Nucleus accumbens (tissue), 56 donors: ENCODE data around the gene SLC3A2.
"Not testable (repeated sequence)": the region's sequence is repeated elsewhere in the genome, so short reads cannot be mapped to it uniquely, and the experiment has no call there.

Experiments
- DNase-seq, 56 donors: peaks; one replicate each; lab custom pipeline; 2025; lab: John Stamatoyannopoulos, UW

The SLC3A2 gene

GRCh38 chr11:62851807-62852522 is 28.7 kb upstream of the SLC3A2 start:
- DNase-seq = no peak

- DNase-seq = no peak
Measured at GRCh38 chr11:62852523-62853188, 28.0 kb upstream of the SLC3A2 start.

- no peak for DNase-seq
Measured at GRCh38 chr11:62853279-62853965, 27.3 kb upstream of the SLC3A2 start.

DNA sequence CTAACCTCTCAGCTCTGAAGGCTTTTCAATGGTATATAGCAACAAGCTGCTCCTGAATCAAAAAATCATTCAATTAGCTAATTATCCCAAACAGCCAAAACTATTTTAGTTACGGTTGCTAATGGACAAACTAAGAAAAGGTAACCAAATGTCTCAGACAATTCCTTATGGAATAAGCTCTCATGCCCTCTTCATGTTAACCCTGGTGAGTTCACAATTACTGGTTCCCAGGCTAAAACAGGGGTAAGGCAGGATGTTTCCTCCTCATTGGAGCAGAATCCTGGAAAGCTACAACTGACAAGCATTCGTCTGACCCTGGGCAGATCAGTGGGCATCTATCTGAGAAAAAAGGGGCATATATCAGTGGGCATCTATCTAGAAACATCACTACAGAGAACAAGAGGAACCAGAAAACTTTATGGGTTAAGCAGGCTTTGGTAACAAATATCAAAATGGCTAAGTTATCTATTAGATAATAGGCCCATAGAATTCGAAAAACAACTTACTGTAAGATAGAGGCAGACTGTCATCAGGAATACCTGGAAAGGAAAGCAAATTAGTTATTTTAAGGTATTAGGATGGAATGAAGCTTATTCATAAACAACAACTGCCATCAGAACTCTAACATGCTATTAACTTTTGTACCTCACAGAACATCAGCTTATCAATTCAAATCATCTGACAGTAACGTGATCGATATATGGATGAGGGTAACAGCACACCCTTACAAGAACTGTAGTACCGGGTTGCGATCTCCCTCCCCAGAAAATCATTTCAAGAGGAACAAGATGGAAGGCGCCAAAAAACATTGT is 26.5 kb upstream of the SLC3A2 start:
- DNase-seq = no peak

GRCh38 chr11:62854825-62855570 is 25.7 kb upstream of the SLC3A2 start:
- DNase-seq = peak in 2 of 56 donors; percentile 1 to 39

DNA sequence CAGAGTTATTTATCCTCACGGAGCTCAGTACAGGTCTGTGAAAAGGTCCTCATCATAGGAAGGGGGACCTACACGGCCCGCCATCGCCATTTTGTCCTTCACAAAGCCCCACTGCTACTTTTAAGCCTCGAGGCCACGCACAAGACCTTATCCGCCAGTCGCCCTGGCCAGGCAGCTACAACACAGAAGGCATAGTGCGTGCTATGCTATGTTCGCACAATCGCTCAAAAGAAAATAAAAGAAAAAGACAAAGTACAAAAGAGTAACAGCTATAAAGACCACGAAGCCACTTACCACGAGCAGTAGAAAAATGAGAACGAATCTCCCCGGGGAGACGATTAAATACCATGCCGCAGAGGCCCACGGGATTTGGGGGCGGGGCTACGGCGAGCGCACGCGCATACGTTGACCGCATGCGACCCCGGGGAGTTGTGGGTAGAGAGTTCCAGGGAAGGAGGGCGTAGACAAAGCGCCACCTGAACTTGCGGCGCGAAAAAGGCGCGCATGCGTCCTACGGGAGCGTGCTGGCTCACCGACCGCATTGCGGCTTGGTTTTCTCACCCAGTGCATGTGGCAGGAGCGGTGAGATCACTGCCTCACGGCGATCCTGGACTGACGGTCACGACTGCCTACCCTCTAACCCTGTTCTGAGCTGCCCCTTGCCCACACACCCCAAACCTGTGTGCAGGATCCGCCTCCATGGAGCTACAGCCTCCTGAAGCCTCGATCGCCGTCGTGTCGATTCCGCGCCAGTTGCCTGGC is 24.9 kb upstream of the SLC3A2 start:
- DNase-seq = peak; percentile 46 to 98 (median 94)

- no peak for DNase-seq
Measured at GRCh38 chr11:62856333-62856895, 24.3 kb upstream of the SLC3A2 start.

GRCh38 chr11:62857541-62857982 is 23.1 kb upstream of the SLC3A2 start:
- no peak for DNase-seq

- DNase-seq = no peak
Measured at GRCh38 chr11:62858201-62858600, 22.5 kb upstream of the SLC3A2 start.

DNA sequence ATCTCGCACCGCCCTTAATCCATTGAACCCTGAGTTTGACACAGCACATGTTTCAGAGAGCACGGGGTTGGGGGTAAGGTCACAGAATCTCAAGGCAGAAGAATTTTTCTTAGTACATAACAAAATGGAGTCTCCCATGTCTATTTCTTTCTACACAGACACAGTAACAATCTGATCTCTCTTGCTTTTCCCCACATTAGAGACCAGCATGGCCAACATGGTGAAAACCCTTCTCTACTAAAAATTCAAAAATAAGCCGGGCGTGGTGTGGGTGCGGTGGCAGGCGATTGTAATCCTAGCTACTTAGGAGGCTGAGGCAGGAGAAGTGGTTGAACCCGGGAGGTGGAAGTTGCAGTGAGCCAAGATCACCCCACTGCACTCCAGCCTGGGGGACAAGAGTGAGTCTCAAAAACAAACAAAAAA is 21.4 kb upstream of the SLC3A2 start:
- DNase-seq = not testable (repeated sequence)

GRCh38 chr11:62860835-62861563 is 19.7 kb upstream of the SLC3A2 start:
- DNase-seq = no peak

GRCh38 chr11:62861564-62862192 is 19.0 kb upstream of the SLC3A2 start:
- not testable (repeated sequence) for DNase-seq

DNA sequence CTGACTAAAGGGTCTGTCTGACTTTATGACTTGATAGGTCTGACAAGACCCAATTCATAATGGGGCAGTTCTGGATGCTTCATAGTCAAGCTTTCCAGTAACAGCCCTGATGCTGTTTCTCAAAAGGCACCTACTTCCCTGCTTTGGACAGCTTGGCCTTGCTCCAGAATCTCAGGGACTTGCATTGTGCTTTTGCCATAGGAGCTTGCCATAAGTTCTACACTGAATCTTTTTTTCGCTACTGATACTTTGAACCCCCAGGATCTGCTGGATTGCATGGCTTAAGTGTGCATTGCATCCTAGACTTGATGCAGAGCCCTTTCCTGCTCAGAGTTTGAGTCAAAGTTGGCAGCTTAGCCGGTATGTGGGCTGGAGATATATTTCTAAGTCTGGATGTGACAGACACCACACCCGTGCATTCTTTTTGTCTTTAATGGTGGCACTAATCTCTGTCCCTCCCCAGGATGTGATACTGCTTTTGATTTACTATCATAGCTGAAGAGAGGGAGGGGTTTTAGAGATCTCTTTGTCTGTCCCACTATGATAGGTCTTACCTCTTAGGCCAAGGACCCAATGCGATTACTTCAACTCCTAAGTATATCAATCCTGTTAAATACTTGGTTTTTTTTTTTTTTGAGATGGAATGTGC is 16.9 kb upstream of the SLC3A2 start:
- DNase-seq = no peak

- no peak for DNase-seq
Measured at GRCh38 chr11:62865635-62866034, 15.1 kb upstream of the SLC3A2 start.

GRCh38 chr11:62874851-62875250 is 5.8 kb upstream of the SLC3A2 start:
- DNase-seq = no peak

GRCh38 chr11:62875698-62876478 is 4.8 kb upstream of the SLC3A2 start:
- DNase-seq = no peak
